ENCODE results near the gene FANCG. TPM values are rescaled to one million over a fixed set of nuclear protein-coding genes. Genes with fewer than 3 reads are reported as not detected.

FANCG gene
- total and polyA plus RNA-seq, 2 donors, result 33.7 to 35.2 TPM

GRCh38 chr9:35035851-35036701, 43.7 kb downstream of the FANCG start:
- Histone ChIP-seq H3K27me3 (ENCODE audit: control insufficient read depth in 2 of 2, insufficient read depth in 1 of 2, low read length in 1 of 2) (no peaks in the 10 kb centered on the region), H3K4me1 (ENCODE audit: control insufficient read depth in 2 of 2, insufficient read depth in 2 of 2, low read length in 2 of 2) (peaks cover 7 to 12% of the 10 kb centered on the region in 2 donors), H3K9me3 (ENCODE audit: control insufficient read depth in 2 of 2, insufficient read depth in 1 of 2, low read length in 1 of 2) (no peaks in the 10 kb centered on the region), H3K27ac (ENCODE audit: low read depth in 1 of 2, low read length in 1 of 2) (peak overlapping the region in 1 of 2 donors; percentile 57), H3K36me3 (ENCODE audit: control insufficient read depth in 2 of 2, insufficient read depth in 2 of 2, low read length in 1 of 2) (peaks cover 0 to 3% of the 10 kb centered on the region in 2 donors), H3K4me3 (ENCODE audit: low read length in 2 of 2) (peak overlapping the region; percentile 21 to 40)
- 47% methylated on average over 48 of the region's 48 CpGs for WGBS
- peak in 6 of 9 donors; percentile 39 to 82 (median 58) for DNase-seq (ENCODE audit: low read depth in 6 of 9, low spot score in 9 of 9)

- H3K27me3 ChIP-seq (ENCODE audit: control insufficient read depth in 2 of 2, insufficient read depth in 1 of 2, low read length in 1 of 2), result no peaks in the 10 kb centered on the region
- WGBS, result 97% methylated on average over 2 of the region's 2 CpGs
- DNase-seq (ENCODE audit: low read depth in 6 of 9, low spot score in 9 of 9), result no peak
- H3K4me1 ChIP-seq (ENCODE audit: control insufficient read depth in 2 of 2, insufficient read depth in 2 of 2, low read length in 2 of 2), result peaks cover 7 to 22% of the 10 kb centered on the region in 2 donors
- H3K36me3 ChIP-seq (ENCODE audit: control insufficient read depth in 2 of 2, insufficient read depth in 2 of 2, low read length in 1 of 2), result peaks cover 0 to 3% of the 10 kb centered on the region in 2 donors
- H3K9me3 ChIP-seq (ENCODE audit: control insufficient read depth in 2 of 2, insufficient read depth in 1 of 2, low read length in 1 of 2), result no peaks in the 10 kb centered on the region
- no peak overlapping the region for H3K4me3 ChIP-seq (ENCODE audit: low read length in 2 of 2)
- H3K27ac ChIP-seq (ENCODE audit: low read depth in 1 of 2, low read length in 1 of 2), result no peak overlapping the region
Observed at GRCh38 chr9:35033101-35033500, 46.6 kb downstream of the FANCG start.

- 89% methylated on average over 2 of the region's 2 CpGs for WGBS
- no peak for DNase-seq (ENCODE audit: low read depth in 6 of 9, low spot score in 9 of 9)
- no peak overlapping the region for H3K27ac ChIP-seq (ENCODE audit: low read depth in 1 of 2, low read length in 1 of 2)
- no peaks in the 10 kb centered on the region for H3K9me3 ChIP-seq (ENCODE audit: control insufficient read depth in 2 of 2, insufficient read depth in 1 of 2, low read length in 1 of 2)
- no peaks in the 10 kb centered on the region for H3K36me3 ChIP-seq (ENCODE audit: control insufficient read depth in 2 of 2, insufficient read depth in 2 of 2, low read length in 1 of 2)
- H3K4me1 ChIP-seq (ENCODE audit: control insufficient read depth in 2 of 2, insufficient read depth in 2 of 2, low read length in 2 of 2), result peaks cover 16 to 35% of the 10 kb centered on the region in 2 donors
- no peak overlapping the region for H3K4me3 ChIP-seq (ENCODE audit: low read length in 2 of 2)
- no peaks in the 10 kb centered on the region for H3K27me3 ChIP-seq (ENCODE audit: control insufficient read depth in 2 of 2, insufficient read depth in 1 of 2, low read length in 1 of 2)
Observed at GRCh38 chr9:35029852-35030251, 49.9 kb downstream of the FANCG start.

GRCh38 chr9:35029241-35029640, 50.5 kb downstream of the FANCG start:
- Histone ChIP-seq H3K27me3 (ENCODE audit: control insufficient read depth in 2 of 2, insufficient read depth in 1 of 2, low read length in 1 of 2) (no peaks in the 10 kb centered on the region), H3K27ac (ENCODE audit: low read depth in 1 of 2, low read length in 1 of 2) (peak overlapping the region in 1 of 2 donors; percentile 80), H3K4me3 (ENCODE audit: low read length in 2 of 2) (no peak overlapping the region), H3K36me3 (ENCODE audit: control insufficient read depth in 2 of 2, insufficient read depth in 2 of 2, low read length in 1 of 2) (no peaks in the 10 kb centered on the region), H3K4me1 (ENCODE audit: control insufficient read depth in 2 of 2, insufficient read depth in 2 of 2, low read length in 2 of 2) (peaks cover 16 to 35% of the 10 kb centered on the region in 2 donors), H3K9me3 (ENCODE audit: control insufficient read depth in 2 of 2, insufficient read depth in 1 of 2, low read length in 1 of 2) (no peaks in the 10 kb centered on the region)
- no peak for DNase-seq (ENCODE audit: low read depth in 6 of 9, low spot score in 9 of 9)
- 93% methylated on average over 4 of the region's 4 CpGs for WGBS

- peak overlapping the region; percentile 0 to 80 for H3K27ac ChIP-seq (ENCODE audit: low read depth in 1 of 2, low read length in 1 of 2)
- H3K4me3 ChIP-seq (ENCODE audit: low read length in 2 of 2), result no peak overlapping the region
- peaks cover 20 to 40% of the 10 kb centered on the region in 2 donors for H3K4me1 ChIP-seq (ENCODE audit: control insufficient read depth in 2 of 2, insufficient read depth in 2 of 2, low read length in 2 of 2)
- no peaks in the 10 kb centered on the region for H3K9me3 ChIP-seq (ENCODE audit: control insufficient read depth in 2 of 2, insufficient read depth in 1 of 2, low read length in 1 of 2)
- no peaks in the 10 kb centered on the region for H3K36me3 ChIP-seq (ENCODE audit: control insufficient read depth in 2 of 2, insufficient read depth in 2 of 2, low read length in 1 of 2)
- no peaks in the 10 kb centered on the region for H3K27me3 ChIP-seq (ENCODE audit: control insufficient read depth in 2 of 2, insufficient read depth in 1 of 2, low read length in 1 of 2)
- DNase-seq (ENCODE audit: low read depth in 6 of 9, low spot score in 9 of 9), result peak in 1 of 9 donors; percentile 16
Observed at GRCh38 chr9:35028341-35028740, 51.4 kb downstream of the FANCG start.

- H3K36me3 ChIP-seq (ENCODE audit: control insufficient read depth in 2 of 2, insufficient read depth in 2 of 2, low read length in 1 of 2), result no peaks in the 10 kb centered on the region
- no peak overlapping the region for H3K4me3 ChIP-seq (ENCODE audit: low read length in 2 of 2)
- peak in 5 of 9 donors; percentile 33 to 71 (median 41) for DNase-seq (ENCODE audit: low read depth in 6 of 9, low spot score in 9 of 9)
- WGBS, result 1% methylated on average over 1 of the region's 1 CpG
- H3K27ac ChIP-seq (ENCODE audit: low read depth in 1 of 2, low read length in 1 of 2), result peak overlapping the region; percentile 43 to 80
- no peaks in the 10 kb centered on the region for H3K9me3 ChIP-seq (ENCODE audit: control insufficient read depth in 2 of 2, insufficient read depth in 1 of 2, low read length in 1 of 2)
- H3K4me1 ChIP-seq (ENCODE audit: control insufficient read depth in 2 of 2, insufficient read depth in 2 of 2, low read length in 2 of 2), result peaks cover 20 to 43% of the 10 kb centered on the region in 2 donors
- no peaks in the 10 kb centered on the region for H3K27me3 ChIP-seq (ENCODE audit: control insufficient read depth in 2 of 2, insufficient read depth in 1 of 2, low read length in 1 of 2)
Observed at GRCh38 chr9:35027860-35028259, 51.9 kb downstream of the FANCG start.

GRCh38 chr9:35027374-35027773, 52.4 kb downstream of the FANCG start:
- 91% methylated on average over 1 of the region's 1 CpG for WGBS
- Histone ChIP-seq H3K9me3 (ENCODE audit: control insufficient read depth in 2 of 2, insufficient read depth in 1 of 2, low read length in 1 of 2) (no peaks in the 10 kb centered on the region), H3K36me3 (ENCODE audit: control insufficient read depth in 2 of 2, insufficient read depth in 2 of 2, low read length in 1 of 2) (no peaks in the 10 kb centered on the region), H3K4me1 (ENCODE audit: control insufficient read depth in 2 of 2, insufficient read depth in 2 of 2, low read length in 2 of 2) (peaks cover 20 to 46% of the 10 kb centered on the region in 2 donors), H3K27ac (ENCODE audit: low read depth in 1 of 2, low read length in 1 of 2) (peak overlapping the region; percentile 49 to 80), H3K27me3 (ENCODE audit: control insufficient read depth in 2 of 2, insufficient read depth in 1 of 2, low read length in 1 of 2) (no peaks in the 10 kb centered on the region), H3K4me3 (ENCODE audit: low read length in 2 of 2) (no peak overlapping the region)
- DNase-seq (ENCODE audit: low read depth in 6 of 9, low spot score in 9 of 9), result peak in 1 of 9 donors; percentile 21

- peak overlapping the region; percentile 5 to 80 for H3K27ac ChIP-seq (ENCODE audit: low read depth in 1 of 2, low read length in 1 of 2)
- DNase-seq (ENCODE audit: low read depth in 6 of 9, low spot score in 9 of 9), result peak in 2 of 9 donors; percentile 21 to 48
- H3K36me3 ChIP-seq (ENCODE audit: control insufficient read depth in 2 of 2, insufficient read depth in 2 of 2, low read length in 1 of 2), result no peaks in the 10 kb centered on the region
- peaks cover 20 to 46% of the 10 kb centered on the region in 2 donors for H3K4me1 ChIP-seq (ENCODE audit: control insufficient read depth in 2 of 2, insufficient read depth in 2 of 2, low read length in 2 of 2)
- no peaks in the 10 kb centered on the region for H3K9me3 ChIP-seq (ENCODE audit: control insufficient read depth in 2 of 2, insufficient read depth in 1 of 2, low read length in 1 of 2)
- H3K27me3 ChIP-seq (ENCODE audit: control insufficient read depth in 2 of 2, insufficient read depth in 1 of 2, low read length in 1 of 2), result no peaks in the 10 kb centered on the region
- no peak overlapping the region for H3K4me3 ChIP-seq (ENCODE audit: low read length in 2 of 2)
- WGBS, result 53% methylated on average over 3 of the region's 3 CpGs
Observed at GRCh38 chr9:35026671-35027070, 53.1 kb downstream of the FANCG start.

Measured in thymus (tissue), 11 donors.